Endodermal cell (in vitro differentiated cells): ENCODE results near the gene ABCB4. TPM values are rescaled to one million over a fixed set of nuclear protein-coding genes. Genes with fewer than 3 reads are reported as not detected.
A peak's percentile ranks its signal among the peaks of the same experiment; 100 is the strongest.

Experiments used
- DNase-seq: peaks from one replicate; pipeline ENCODE4 v3.0.0-alpha.2; 2017
- H3K27ac ChIP-seq: 2 replicates; pipeline ENCODE4 v1.5.1; 2013; ENCODE audit warnings: mild to moderate bottlenecking, low read depth, low read length, moderate library complexity
- H3K27me3 ChIP-seq: 2 replicates; pipeline ENCODE4 v1.6.1; 2013; ENCODE audit warnings: mild to moderate bottlenecking, low read length, moderate library complexity; ENCODE audit not compliant: insufficient read depth, control insufficient read depth, poor library complexity, severe bottlenecking
- H3K36me3 ChIP-seq: 2 replicates; pipeline ENCODE4 v1.7.0; 2013; ENCODE audit warnings: mild to moderate bottlenecking, low read length, moderate library complexity; ENCODE audit not compliant: control insufficient read depth, insufficient read depth
- H3K4me1 ChIP-seq: one replicate; pipeline ENCODE4 v1.7.0; 2013; ENCODE audit warnings: low read length; ENCODE audit not compliant: control insufficient read depth, insufficient read depth
- H3K4me3 ChIP-seq: 2 replicates; pipeline ENCODE4 v1.5.1; 2013; ENCODE audit warnings: mild to moderate bottlenecking, low read length, moderate library complexity
- H3K9ac ChIP-seq: 2 replicates; pipeline ENCODE4 v1.6.1; 2013; ENCODE audit warnings: mild to moderate bottlenecking, low read length, moderate library complexity; ENCODE audit not compliant: poor library complexity, severe bottlenecking; ENCODE audit errors: extremely low read depth
- H3K9me3 ChIP-seq: 2 replicates; pipeline ENCODE4 v1.6.1; 2013; ENCODE audit warnings: mild to moderate bottlenecking, low read length, moderate library complexity; ENCODE audit not compliant: control insufficient read depth
- H3K27ac Mint-ChIP-seq: 2 replicates; pipeline ENCODE4 v1.8.0; 2020; ENCODE audit warnings: mixed read lengths
- H3K27me3 Mint-ChIP-seq: 2 replicates; pipeline ENCODE4 v1.8.0; 2021; ENCODE audit warnings: mild to moderate bottlenecking, mixed read lengths; ENCODE audit not compliant: insufficient read depth
- H3K36me3 Mint-ChIP-seq: 2 replicates; pipeline ENCODE4 v1.8.0; 2020; ENCODE audit warnings: low read depth, mixed read lengths
- H3K4me1 Mint-ChIP-seq: 2 replicates; pipeline ENCODE4 v1.8.0; 2020; ENCODE audit warnings: mixed read lengths
- H3K4me3 Mint-ChIP-seq: 2 replicates; pipeline ENCODE4 v1.8.0; 2020; ENCODE audit warnings: mild to moderate bottlenecking, moderate library complexity, mixed read lengths
- H3K9me3 Mint-ChIP-seq: 2 replicates; pipeline ENCODE4 v1.8.0; 2020; ENCODE audit warnings: mild to moderate bottlenecking, mixed read lengths
- CTCF ChIP-seq: fragments of 200-600 bp; sonication (generic); conservative IDR thresholded peaks from 2 replicates; pipeline ENCODE4 v1.5.0; 2021; ENCODE audit warnings: antibody characterized with exemption, mild to moderate bottlenecking
- WGBS, 2 experiments: methylation state at CpG; one replicate each; pipeline versions ENCODE4 v1.1.5 to v1.1.7; 2013; ENCODE audit warnings: missing lambda C conversion rate in 2 of 2, mixed read lengths in 1 of 2; ENCODE audit not compliant: insufficient coverage in 1 of 2, insufficient read length in 1 of 2; 5-methylcytosine and 5-hydroxymethylcytosine counted together
- total RNA-seq, 2 donors: library from RNA; stranded (reverse); fragmentation: NEBNext Ultra II Directional in 1 of 2; extraction: Animal tissue kit (Norgen Biotek cat#: 25700) in 1 of 2; gene quantifications; 2 replicates in 1 of 2; 3 replicates in 1 of 2; pipeline ENCODE4 v1.2.1, GENCODE V29; 2021

ABCB4 gene
- total RNA-seq, 2 donors from 2014 or later, result 0.60 to 0.77 TPM

DNA sequence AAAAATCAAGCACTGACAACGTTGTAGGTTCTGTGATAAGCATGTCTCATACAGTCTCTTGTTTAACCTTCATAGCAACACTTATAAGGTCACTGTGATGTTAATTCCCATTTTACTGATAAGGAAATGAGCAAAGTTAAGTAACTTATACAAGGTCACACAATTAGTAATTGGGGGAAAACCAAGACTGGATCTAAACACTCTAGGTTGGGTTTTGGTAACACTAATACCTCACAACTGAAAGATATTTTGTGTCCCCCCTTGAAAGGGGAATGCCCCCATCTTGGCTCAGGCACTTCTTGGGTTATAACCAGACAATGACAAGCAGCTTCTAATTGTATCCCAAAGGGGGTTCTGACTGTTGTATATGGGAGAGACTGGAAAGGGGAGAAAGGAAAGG is 36.0 kb upstream of the ABCB4 start:
- Histone ChIP-seq H3K9me3 (no peaks in the 10 kb centered on the region), H3K4me3 (no peak overlapping the region), H3K36me3 (no peaks in the 10 kb centered on the region), H3K27ac (no peak overlapping the region), H3K9ac (no peak overlapping the region), H3K4me1 (peaks cover 11% of the 10 kb centered on the region), H3K27me3 (no peaks in the 10 kb centered on the region)
- no peak overlapping the region for H3K27ac Mint-ChIP-seq
- no peaks in the 10 kb centered on the region for H3K36me3 Mint-ChIP-seq
- no peak for TF ChIP-seq CTCF
- H3K9me3 Mint-ChIP-seq, result no peaks in the 10 kb centered on the region
- H3K27me3 Mint-ChIP-seq, result no peaks in the 10 kb centered on the region
- H3K4me3 Mint-ChIP-seq, result no peak overlapping the region
- peaks cover 28% of the 10 kb centered on the region for H3K4me1 Mint-ChIP-seq
- no peak for DNase-seq
- 70% methylated on average over 1 of the region's 1 CpG; no CpG with 5 or more reads in 1 of the 2 experiments for WGBS, 2 experiments

GRCh38 chr7:87510411-87510875 is 35.0 kb upstream of the ABCB4 start:
- Histone ChIP-seq H3K9ac (no peak overlapping the region), H3K27ac (no peak overlapping the region), H3K4me1 (peaks cover 11% of the 10 kb centered on the region), H3K36me3 (no peaks in the 10 kb centered on the region), H3K4me3 (no peak overlapping the region), H3K27me3 (no peaks in the 10 kb centered on the region), H3K9me3 (no peaks in the 10 kb centered on the region)
- WGBS, 2 experiments, result 90 to 94% methylated on average over 1 of the region's 1 CpG
- peaks cover 28% of the 10 kb centered on the region for H3K4me1 Mint-ChIP-seq
- DNase-seq, result no peak
- H3K9me3 Mint-ChIP-seq, result no peaks in the 10 kb centered on the region
- no peak overlapping the region for H3K4me3 Mint-ChIP-seq
- TF ChIP-seq CTCF, result no peak
- H3K36me3 Mint-ChIP-seq, result no peaks in the 10 kb centered on the region
- no peak overlapping the region for H3K27ac Mint-ChIP-seq
- no peaks in the 10 kb centered on the region for H3K27me3 Mint-ChIP-seq

GRCh38 chr7:87507446-87507845 is 32.0 kb upstream of the ABCB4 start:
- DNase-seq, result peak; percentile 66
- peak; percentile 75 for TF ChIP-seq CTCF

More at GRCh38 chr7:87507446-87507845, 32.0 kb upstream of the ABCB4 start:
- H3K27me3 Mint-ChIP-seq, result no peaks in the 10 kb centered on the region
- Histone ChIP-seq H3K9me3 (no peaks in the 10 kb centered on the region), H3K36me3 (no peaks in the 10 kb centered on the region), H3K27ac (no peak overlapping the region), H3K27me3 (no peaks in the 10 kb centered on the region), H3K4me1 (peaks cover 11% of the 10 kb centered on the region), H3K9ac (no peak overlapping the region), H3K4me3 (no peak overlapping the region)
- H3K36me3 Mint-ChIP-seq, result no peaks in the 10 kb centered on the region
- H3K4me1 Mint-ChIP-seq, result peaks cover 28% of the 10 kb centered on the region
- no peak overlapping the region for H3K27ac Mint-ChIP-seq
- no peaks in the 10 kb centered on the region for H3K9me3 Mint-ChIP-seq
- H3K4me3 Mint-ChIP-seq, result no peak overlapping the region
- 35 to 38% methylated on average over 3 of the region's 3 CpGs for WGBS, 2 experiments
